Tibial nerve (tissue), 4 donors: ENCODE results near the gene PPFIBP1. TPM values are rescaled to one million over a fixed set of nuclear protein-coding genes. Genes with fewer than 3 reads are reported as not detected.

Source experiments
- DNase-seq, 2 donors: peaks; one replicate each; pipeline ENCODE4 v3.0.0-alpha.2; 2019; ENCODE audit warnings: low spot score in 2 of 2
- H3K27ac ChIP-seq, 4 donors: fragments of 200-600 bp; sonication (generic) in 3 of 4; one replicate each; pipeline ENCODE4 v1.5.1; 2017 to 2019; ENCODE audit warnings: mild to moderate bottlenecking in 1 of 4
- H3K27me3 ChIP-seq, 2 donors: fragments of 200-600 bp; sonication (generic) in 1 of 2; one replicate each; pipeline versions ENCODE4 v1.5.1 to v1.6.0; 2017 to 2019
- H3K36me3 ChIP-seq, 3 donors: fragments of 200-600 bp; sonication (generic); one replicate each; pipeline ENCODE4 v1.5.1; 2018 to 2019
- H3K4me1 ChIP-seq, 4 donors: fragments of 200-600 bp; sonication (generic) in 3 of 4; one replicate each; pipeline ENCODE4 v1.5.1; 2017 to 2019
- H3K4me3 ChIP-seq, 4 donors: fragments of 200-600 bp; sonication (generic) in 3 of 4; one replicate each; pipeline ENCODE4 v1.5.1; 2017 to 2019; ENCODE audit warnings: mild to moderate bottlenecking in 1 of 4, moderate library complexity in 1 of 4
- H3K9me3 ChIP-seq, 4 donors: fragments of 200-600 bp; sonication (generic) in 3 of 4; one replicate each; pipeline ENCODE4 v1.5.1; 2017 to 2019
- CTCF ChIP-seq, 5 experiments: fragments of 200-600 bp in 3 of 5; fragments of 450-650 bp in 2 of 5; sonication (generic) in 3 of 5; IDR thresholded peaks; one replicate each; pipeline ENCODE4 v1.5.1; 2016 to 2019; ENCODE audit warnings: antibody characterized with exemption in 5 of 5, mild to moderate bottlenecking in 3 of 5, moderate library complexity in 2 of 5
- EP300 ChIP-seq, 2 donors: sonication (generic); formaldehyde crosslinking; IDR thresholded peaks; one replicate each; pipeline ENCODE4 v1.6.1; 2017; ENCODE audit warnings: antibody characterized with exemption in 2 of 2, mild to moderate bottlenecking in 1 of 2
- POLR2A ChIP-seq, 2 donors: fragments of 450-650 bp; IDR thresholded peaks; one replicate each; pipeline ENCODE4 v1.6.1; 2017; ENCODE audit warnings: antibody characterized with exemption in 2 of 2, mild to moderate bottlenecking in 2 of 2, moderate library complexity in 2 of 2
- WGBS, 2 donors: methylation state at CpG; one replicate each; pipeline ENCODE4 v1.1.5; 2018; 5-methylcytosine and 5-hydroxymethylcytosine counted together
- total RNA-seq, 4 donors: library from RNA; depleted of rRNA; stranded (reverse); fragments of >200 nt; gene quantifications; one replicate each; pipeline ENCODE4 v1.1.0, GENCODE V29; 2016

The PPFIBP1 gene
- total RNA-seq, 4 donors from 2014 or later: 56.9 to 110 (median 72.5) TPM

- WGBS, 2 donors: 64 to 66% methylated on average over 6 of the region's 6 CpGs
- Histone ChIP-seq H3K4me1 (peaks cover 0 to 8% (median 0%) of the 10 kb centered on the region in 4 donors), H3K27me3 (no peaks in the 10 kb centered on the region), H3K36me3 (no peaks in the 10 kb centered on the region), H3K4me3 (no peak overlapping the region), H3K27ac (no peak overlapping the region), H3K9me3 (no peaks in the 10 kb centered on the region)
- no peak for TF ChIP-seq POLR2A (IDR thresholded peaks at IDR 0.05)
- no peak for TF ChIP-seq CTCF (IDR thresholded peaks at IDR 0.05)
- no peak for TF ChIP-seq EP300 (IDR thresholded peaks at IDR 0.05)
- no peak for DNase-seq
Observed at GRCh38 chr12:27511031-27511722, 12.8 kb upstream of the PPFIBP1 start.

- TF ChIP-seq EP300 (IDR thresholded peaks at IDR 0.05) (no peak), CTCF (IDR thresholded peaks at IDR 0.05) (no peak), POLR2A (IDR thresholded peaks at IDR 0.05) (no peak)
- Histone ChIP-seq H3K4me3 (no peak overlapping the region), H3K27ac (no peak overlapping the region), H3K36me3 (no peaks in the 10 kb centered on the region), H3K4me1 (peaks cover 0 to 8% (median 0%) of the 10 kb centered on the region in 4 donors), H3K27me3 (no peaks in the 10 kb centered on the region), H3K9me3 (no peaks in the 10 kb centered on the region)
- WGBS, 2 donors: 72 to 77% methylated on average over 3 of the region's 3 CpGs
- DNase-seq: no peak
Observed at GRCh38 chr12:27511723-27512045, 12.3 kb upstream of the PPFIBP1 start.

- no peak overlapping the region for H3K27ac ChIP-seq
- H3K4me1 ChIP-seq: peaks cover 0 to 8% (median 0%) of the 10 kb centered on the region in 4 donors
- no peaks in the 10 kb centered on the region for H3K36me3 ChIP-seq
- no peak overlapping the region for H3K4me3 ChIP-seq
- H3K9me3 ChIP-seq: no peaks in the 10 kb centered on the region
- WGBS, 2 donors: 83 to 86% methylated on average over 7 of the region's 7 CpGs
- no peak for DNase-seq
- H3K27me3 ChIP-seq: no peaks in the 10 kb centered on the region
- TF ChIP-seq POLR2A (IDR thresholded peaks at IDR 0.05) (no peak), CTCF (IDR thresholded peaks at IDR 0.05) (no peak), EP300 (IDR thresholded peaks at IDR 0.05) (no peak)
Observed at GRCh38 chr12:27513155-27513824, 10.7 kb upstream of the PPFIBP1 start.

- H3K27me3 ChIP-seq: no peaks in the 10 kb centered on the region
- 81 to 84% methylated on average over 9 of the region's 9 CpGs for WGBS, 2 donors
- TF ChIP-seq POLR2A (IDR thresholded peaks at IDR 0.05) (no peak), EP300 (IDR thresholded peaks at IDR 0.05) (no peak), CTCF (IDR thresholded peaks at IDR 0.05) (no peak)
- H3K4me1 ChIP-seq: peaks cover 0 to 8% (median 1%) of the 10 kb centered on the region in 4 donors
- no peak overlapping the region for H3K4me3 ChIP-seq
- no peak for DNase-seq
- H3K36me3 ChIP-seq: no peaks in the 10 kb centered on the region
- no peak overlapping the region for H3K27ac ChIP-seq
- H3K9me3 ChIP-seq: no peaks in the 10 kb centered on the region
Observed at GRCh38 chr12:27515671-27516070, 8.3 kb upstream of the PPFIBP1 start.

GRCh38 chr12:27516625-27517024 is 7.4 kb upstream of the PPFIBP1 start:
- TF ChIP-seq EP300 (IDR thresholded peaks at IDR 0.05): no peak
- H3K27me3 ChIP-seq: no peaks in the 10 kb centered on the region
- H3K9me3 ChIP-seq: no peaks in the 10 kb centered on the region
- no peak overlapping the region for H3K27ac ChIP-seq
- H3K4me1 ChIP-seq: peaks cover 0 to 10% (median 3%) of the 10 kb centered on the region in 4 donors
- DNase-seq: no peak
- WGBS, 2 donors: 72 to 78% methylated on average over 4 of the region's 4 CpGs
- no peak overlapping the region for H3K4me3 ChIP-seq
- H3K36me3 ChIP-seq: no peaks in the 10 kb centered on the region
